Body of pancreas (tissue), 4 donors: ENCODE measurements around the gene TNS3. TPM values are rescaled to one million over a fixed set of nuclear protein-coding genes. Genes with fewer than 3 reads are reported as not detected.
"Not testable (repeated sequence)": the region's sequence is repeated elsewhere in the genome, so short reads cannot be mapped to it uniquely, and the experiment has no call there.

Source experiments
- ATAC-seq: fragments of 150-250 bp; one replicate; pipeline ENCODE4 v1.9.1; 2016
- DNase-seq, 4 donors: peaks; one replicate each; pipeline ENCODE4 v3.0.0-alpha.2; 2019
- H3K27ac ChIP-seq, 4 donors: fragments of 200-600 bp; sonication (generic); 1 replicate in 3 of 4; 2 replicates in 1 of 4; pipeline versions ENCODE4 v1.5.1 to v1.6.1; 2016 to 2019; ENCODE audit warnings: mild to moderate bottlenecking in 1 of 4, mixed read lengths in 1 of 4, moderate library complexity in 1 of 4
- H3K27me3 ChIP-seq, 2 donors: fragments of 200-600 bp; sonication (generic); one replicate each; pipeline ENCODE4 v1.6.0; 2016; ENCODE audit warnings: mild to moderate bottlenecking in 1 of 2
- H3K36me3 ChIP-seq, 2 donors: fragments of 200-600 bp; sonication (generic); replicated peaks in 1 of 2; 2 replicates each; pipeline ENCODE4 v1.5.1; 2016; ENCODE audit warnings: low read depth in 2 of 2; ENCODE audit not compliant: insufficient read depth in 1 of 2
- H3K4me1 ChIP-seq: fragments of 200-600 bp; sonication (generic); one replicate; pipeline ENCODE4 v1.6.0; 2016
- H3K4me3 ChIP-seq, 2 donors: fragments of 200-600 bp; sonication (generic); 1 replicate in 1 of 2; 2 replicates in 1 of 2; pipeline ENCODE4 v1.5.1; 2016 to 2019
- H3K9me3 ChIP-seq, 3 donors: fragments of 200-600 bp; sonication (generic); 1 replicate in 2 of 3; 2 replicates in 1 of 3; pipeline ENCODE4 v1.5.1; 2016
- CTCF ChIP-seq, 7 experiments: fragments of 450-650 bp in 4 of 7; fragments of 200-600 bp in 3 of 7; sonication (generic) in 3 of 7; IDR thresholded peaks; one replicate each; pipeline ENCODE4 v1.5.1; 2016 to 2019; ENCODE audit warnings: antibody characterized with exemption in 7 of 7
- POLR2A ChIP-seq, 3 donors: fragments of 450-650 bp; IDR thresholded peaks; one replicate each; pipeline ENCODE4 v1.6.1; 2016; ENCODE audit warnings: antibody characterized with exemption in 3 of 3, mild to moderate bottlenecking in 2 of 3
- WGBS, 2 donors: methylation state at CpG; one replicate each; pipeline ENCODE4 v1.1.5; 2017; 5-methylcytosine and 5-hydroxymethylcytosine counted together
- intact Hi-C: fragments of 100-400 bp; cut with DNase I; formaldehyde crosslinking; loops from one replicate; pipeline ENCODE4 v1.15.1; 2023
- total RNA-seq, 2 donors: library from RNA; depleted of rRNA; stranded (reverse); fragments of >200 nt; gene quantifications; one replicate each; pipeline ENCODE4 v1.1.0, GENCODE V29; 2016

TNS3 gene
- total RNA-seq, 2 donors from 2014 or later = 100 to 265 TPM

GRCh38 chr7:47262881-47263280 lies 319.0 kb downstream of the TNS3 start:
- Histone ChIP-seq H3K27ac (no peak overlapping the region), H3K9me3 (no peaks in the 10 kb centered on the region), H3K27me3 (no peaks in the 10 kb centered on the region), H3K4me1 (peaks cover 18% of the 10 kb centered on the region), H3K36me3 (no peaks in the 10 kb centered on the region), H3K4me3 (no peak overlapping the region)
- no peak for DNase-seq
- no peak for ATAC-seq
- 80 to 85% methylated on average over 3 of the region's 3 CpGs for WGBS, 2 donors
- intact Hi-C loops = no loop called here
- TF ChIP-seq POLR2A (IDR thresholded peaks at IDR 0.05) = no peak
- TF ChIP-seq CTCF (IDR thresholded peaks at IDR 0.05) = no peak

- 94 to 99% methylated on average over 11 of the region's 11 CpGs for WGBS, 2 donors
- intact Hi-C loops, DNase-seq: not testable (repeated sequence)
These were observed 319.8 kb downstream of the TNS3 start for GRCh38 chr7:47262160-47262559.

GRCh38 chr7:47260270-47260669 lies 321.6 kb downstream of the TNS3 start:
- Histone ChIP-seq H3K27ac (no peak overlapping the region), H3K27me3 (no peaks in the 10 kb centered on the region), H3K36me3 (no peaks in the 10 kb centered on the region), H3K9me3 (no peaks in the 10 kb centered on the region), H3K4me3 (no peak overlapping the region), H3K4me1 (no peaks in the 10 kb centered on the region)
- DNase-seq (no peak), ATAC-seq (no peak)
- WGBS, 2 donors = 96 to 97% methylated on average over 1 of the region's 1 CpG
- TF ChIP-seq POLR2A (IDR thresholded peaks at IDR 0.05) (no peak), CTCF (IDR thresholded peaks at IDR 0.05) (no peak)
- intact Hi-C loops = no loop called here

More at GRCh38 chr7:47262160-47262559, 319.8 kb downstream of the TNS3 start:
- not testable (repeated sequence) for H3K27me3 ChIP-seq, H3K36me3 ChIP-seq, H3K4me3 ChIP-seq, H3K9me3 ChIP-seq, H3K27ac ChIP-seq, ATAC-seq
- peaks cover 16% of the 10 kb centered on the region for H3K4me1 ChIP-seq

- WGBS, 2 donors = 91 to 92% methylated on average over 2 of the region's 2 CpGs
- DNase-seq = no peak
- no peaks in the 10 kb centered on the region for H3K9me3 ChIP-seq
- no peak overlapping the region for H3K27ac ChIP-seq
- H3K4me1 ChIP-seq = peaks cover 5% of the 10 kb centered on the region
- H3K27me3 ChIP-seq = no peaks in the 10 kb centered on the region
- intact Hi-C loops = no loop called here
- H3K4me3 ChIP-seq = no peak overlapping the region
- no peak for ATAC-seq
- TF ChIP-seq CTCF (IDR thresholded peaks at IDR 0.05) (no peak), POLR2A (IDR thresholded peaks at IDR 0.05) (no peak)
- H3K36me3 ChIP-seq = no peaks in the 10 kb centered on the region
These were observed 322.2 kb downstream of the TNS3 start for GRCh38 chr7:47259682-47260081.

GRCh38 chr7:47258798-47259197 lies 323.1 kb downstream of the TNS3 start:
- Histone ChIP-seq H3K27ac (no peak overlapping the region), H3K36me3 (no peaks in the 10 kb centered on the region), H3K9me3 (no peaks in the 10 kb centered on the region), H3K27me3 (no peaks in the 10 kb centered on the region), H3K4me3 (no peak overlapping the region), H3K4me1 (peaks cover 12% of the 10 kb centered on the region)
- ATAC-seq (no peak), DNase-seq (no peak)
- intact Hi-C loops = no loop called here
- TF ChIP-seq POLR2A (IDR thresholded peaks at IDR 0.05) (no peak), CTCF (IDR thresholded peaks at IDR 0.05) (no peak)
- WGBS, 2 donors = 95 to 100% methylated on average over 2 of the region's 2 CpGs
